CD4-positive, alpha-beta T cell treated with Interleukin-10 for 1 hour (primary cell): Measurements from ENCODE around the gene TAL2.

ENCODE experiments used
- DNase-seq: peaks from one replicate; pipeline ENCODE4 v3.0.0-alpha.2; 2020

Gene TAL2

DNA sequence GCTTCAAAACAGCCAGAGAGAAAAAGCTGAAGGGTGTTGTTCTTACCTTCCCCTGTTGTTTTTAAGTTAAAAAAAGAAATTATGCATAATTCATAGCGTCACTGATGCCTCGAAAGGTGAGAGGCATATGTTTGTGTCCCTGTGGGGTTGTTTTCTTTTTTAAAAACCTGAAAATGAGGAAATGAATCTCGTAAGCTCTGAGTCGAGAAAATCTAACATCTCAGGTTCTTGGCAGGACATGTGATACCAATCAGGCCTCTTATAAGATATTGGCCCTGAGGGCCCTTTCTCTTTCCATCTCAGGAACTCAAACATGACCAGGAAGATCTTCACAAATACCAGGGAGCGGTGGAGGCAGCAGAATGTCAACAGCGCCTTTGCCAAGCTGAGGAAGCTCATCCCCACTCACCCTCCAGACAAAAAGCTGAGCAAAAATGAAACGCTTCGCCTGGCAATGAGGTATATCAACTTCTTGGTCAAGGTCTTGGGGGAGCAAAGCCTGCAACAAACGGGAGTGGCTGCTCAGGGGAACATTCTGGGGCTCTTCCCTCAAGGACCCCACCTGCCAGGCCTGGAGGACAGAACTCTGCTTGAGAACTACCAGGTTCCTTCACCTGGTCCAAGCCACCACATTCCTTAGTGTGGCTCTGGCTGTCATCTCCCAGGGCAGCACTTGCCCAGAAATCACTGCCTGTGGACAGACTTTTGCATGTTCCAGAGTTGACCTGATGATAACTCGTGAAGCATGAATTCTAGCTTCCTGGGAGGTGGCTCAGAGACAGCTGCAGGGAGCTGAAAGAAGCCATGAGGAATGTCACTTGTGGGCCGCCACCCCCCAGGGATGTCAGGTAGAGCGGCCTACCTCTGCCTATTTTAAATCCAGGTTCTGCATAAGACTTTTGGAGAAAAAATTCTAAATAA lies at the start of gene TAL2:
TAL2 (plus strand) TSS at position 274 of the 921 bp plus-strand sequence; CDS start at position 314, 40 bp downstream.
- no peak for DNase-seq

DNA sequence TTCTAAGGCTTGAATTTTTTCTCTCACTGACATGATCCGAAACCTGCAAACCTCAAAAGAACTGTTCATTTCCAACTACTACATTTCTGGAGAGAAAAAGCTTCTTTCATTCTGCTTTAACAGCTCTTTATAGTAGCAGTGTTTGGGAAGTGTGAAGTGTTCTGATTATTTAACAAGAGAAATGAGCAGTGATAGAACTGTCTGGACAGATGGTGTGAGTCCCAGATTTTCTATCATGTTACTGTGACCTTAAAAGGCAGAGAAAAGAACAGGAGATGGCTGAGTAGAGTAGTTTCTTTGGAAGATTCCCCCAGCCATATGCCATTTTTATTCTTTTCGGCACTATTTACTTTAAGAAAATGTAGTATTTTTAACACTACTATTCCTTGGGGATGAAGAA lies 41.3 kb upstream of the TAL2 start:
- DNase-seq = no peak

DNA sequence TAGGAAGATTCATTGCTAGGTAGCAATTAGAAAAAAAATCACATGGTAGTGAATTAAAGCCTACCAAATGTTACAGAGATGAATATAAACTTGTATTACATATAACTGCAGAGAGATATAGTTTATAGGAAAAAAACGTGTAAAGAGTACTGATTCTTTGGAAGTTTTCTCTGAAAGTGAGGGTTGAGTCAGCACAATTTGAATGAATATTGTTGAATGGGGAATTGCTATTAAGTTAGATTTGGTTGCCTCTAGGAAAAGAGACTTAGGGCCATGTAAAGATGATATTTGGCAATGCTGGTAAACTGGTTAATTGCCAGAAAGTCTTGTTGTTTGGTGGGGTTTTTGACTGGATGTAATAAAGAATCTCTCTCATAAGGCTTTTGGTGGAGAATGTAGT lies 37.2 kb upstream of the TAL2 start:
- no peak for DNase-seq

DNA sequence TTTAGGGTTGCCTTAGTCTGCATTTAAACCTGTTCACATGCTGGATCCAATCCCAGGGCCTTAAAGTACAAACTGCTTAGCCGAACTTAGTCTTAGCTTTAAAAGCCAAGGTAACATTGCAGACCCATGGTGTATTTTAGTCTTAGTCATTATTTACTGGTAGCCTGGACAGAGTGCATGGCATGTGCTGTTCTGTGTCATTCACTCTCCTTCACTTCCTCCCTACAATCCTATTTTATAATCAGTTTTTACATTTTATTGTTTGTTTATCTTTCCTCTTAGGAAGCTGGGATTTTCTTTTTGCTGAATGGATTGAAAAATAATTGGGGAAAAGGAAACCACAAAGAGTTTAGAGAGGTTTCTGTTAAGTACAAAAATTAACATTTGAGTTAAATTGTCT lies 29.4 kb upstream of the TAL2 start:
- no peak for DNase-seq

DNA sequence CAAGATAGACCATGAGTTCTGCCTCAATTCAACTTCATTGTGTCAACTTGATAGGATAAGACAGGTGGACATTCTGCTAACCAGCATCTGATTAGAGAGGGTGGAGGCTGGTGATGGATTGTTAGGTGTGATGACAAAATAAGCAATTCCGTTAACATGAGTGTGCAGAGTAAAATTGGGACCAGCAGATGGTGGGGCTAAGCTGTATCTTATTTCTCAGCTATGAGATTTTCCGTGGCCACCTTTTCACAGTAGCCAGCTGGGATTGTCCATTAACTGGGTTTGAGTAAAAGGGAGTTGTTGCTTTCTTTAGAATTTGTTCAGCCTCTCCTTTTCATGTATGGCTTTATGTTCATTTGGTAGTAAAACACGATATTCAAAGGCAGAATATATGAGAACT lies 28.8 kb upstream of the TAL2 start:
- no peak for DNase-seq

DNA sequence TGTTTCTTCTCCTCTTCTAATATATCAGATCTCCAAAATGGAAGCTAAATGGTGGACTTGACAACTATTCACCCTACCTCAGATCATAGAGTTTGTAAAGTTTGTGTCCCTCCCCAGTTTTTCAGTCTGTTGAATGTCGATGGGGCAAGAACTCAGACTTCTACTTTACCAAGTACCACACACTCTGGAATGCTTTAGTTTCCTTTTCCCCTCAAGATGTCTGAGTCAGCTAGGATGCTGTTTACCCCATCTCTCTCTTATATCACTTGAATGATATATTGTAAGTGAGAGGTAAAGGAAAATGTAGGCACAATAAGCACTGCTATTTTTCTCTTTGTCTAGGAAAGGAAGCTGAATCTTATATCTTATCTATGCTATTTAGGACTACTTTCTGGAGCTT lies 25.9 kb upstream of the TAL2 start:
- DNase-seq = no peak

DNA sequence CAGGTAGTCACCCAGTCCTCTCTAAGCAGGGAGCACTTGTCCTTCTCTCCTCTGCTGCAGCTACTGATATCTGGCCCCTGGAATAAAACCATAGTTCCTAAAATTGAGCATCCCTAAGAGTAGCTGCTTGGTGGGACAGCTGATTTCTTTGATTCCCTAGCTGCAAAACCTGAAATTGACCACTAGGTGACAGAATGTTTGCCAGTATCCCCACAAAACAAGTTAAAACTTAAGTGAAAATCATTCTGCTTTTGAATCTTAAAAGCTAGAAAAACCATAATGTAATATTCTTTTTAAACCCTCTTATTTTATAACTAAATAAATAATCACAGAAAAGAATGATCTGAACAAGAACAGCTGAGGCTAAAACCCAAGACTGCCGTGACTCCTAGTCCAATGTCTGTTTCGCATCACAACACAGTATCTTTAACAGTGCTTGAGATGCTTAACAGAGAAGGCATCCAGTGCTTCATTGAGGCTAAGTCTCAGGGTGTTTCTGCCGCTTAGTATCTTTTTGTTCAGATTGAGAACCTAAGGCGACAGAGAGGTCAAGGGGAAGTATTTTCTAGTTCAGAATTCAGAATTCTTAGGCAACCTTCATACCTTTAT lies 24.4 kb upstream of the TAL2 start:
- DNase-seq = no peak

DNA sequence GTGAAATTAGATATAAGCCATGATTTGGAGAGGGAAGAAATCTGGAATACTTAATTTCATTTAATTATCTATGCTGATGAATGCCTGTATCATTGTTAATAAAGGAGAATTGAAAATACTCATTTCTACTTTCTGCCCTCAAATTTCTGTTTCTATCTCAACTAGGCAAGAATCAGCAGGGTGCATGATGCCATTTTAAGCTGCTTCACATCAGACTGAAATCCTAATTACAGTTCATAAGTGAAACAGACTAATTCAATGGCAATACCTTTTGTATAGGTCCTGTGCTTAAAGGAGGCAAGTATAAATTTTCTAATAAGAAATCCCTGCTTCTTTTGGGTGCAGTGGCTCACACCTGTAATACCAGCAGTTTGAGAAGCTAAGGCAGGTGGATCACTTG lies 22.3 kb upstream of the TAL2 start:
- no peak for DNase-seq

DNA sequence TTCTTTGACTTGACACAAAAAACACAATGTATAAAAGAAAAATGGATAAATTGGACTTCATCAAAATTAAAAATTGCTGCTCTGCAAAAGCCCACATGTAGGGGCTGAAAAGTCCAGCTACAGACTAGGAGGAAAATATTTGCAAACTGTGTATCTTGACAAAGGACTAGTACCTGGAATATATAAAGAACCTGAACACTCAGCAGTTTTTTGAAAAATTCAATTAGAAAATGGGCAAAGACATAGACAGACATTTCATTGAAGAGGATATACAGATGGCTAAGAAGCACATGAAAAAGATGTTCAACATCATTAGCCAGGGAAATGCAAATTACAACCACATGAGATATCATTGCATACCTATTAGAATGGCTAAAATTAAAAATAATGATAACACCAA lies 18.5 kb upstream of the TAL2 start:
- DNase-seq = no peak

DNA sequence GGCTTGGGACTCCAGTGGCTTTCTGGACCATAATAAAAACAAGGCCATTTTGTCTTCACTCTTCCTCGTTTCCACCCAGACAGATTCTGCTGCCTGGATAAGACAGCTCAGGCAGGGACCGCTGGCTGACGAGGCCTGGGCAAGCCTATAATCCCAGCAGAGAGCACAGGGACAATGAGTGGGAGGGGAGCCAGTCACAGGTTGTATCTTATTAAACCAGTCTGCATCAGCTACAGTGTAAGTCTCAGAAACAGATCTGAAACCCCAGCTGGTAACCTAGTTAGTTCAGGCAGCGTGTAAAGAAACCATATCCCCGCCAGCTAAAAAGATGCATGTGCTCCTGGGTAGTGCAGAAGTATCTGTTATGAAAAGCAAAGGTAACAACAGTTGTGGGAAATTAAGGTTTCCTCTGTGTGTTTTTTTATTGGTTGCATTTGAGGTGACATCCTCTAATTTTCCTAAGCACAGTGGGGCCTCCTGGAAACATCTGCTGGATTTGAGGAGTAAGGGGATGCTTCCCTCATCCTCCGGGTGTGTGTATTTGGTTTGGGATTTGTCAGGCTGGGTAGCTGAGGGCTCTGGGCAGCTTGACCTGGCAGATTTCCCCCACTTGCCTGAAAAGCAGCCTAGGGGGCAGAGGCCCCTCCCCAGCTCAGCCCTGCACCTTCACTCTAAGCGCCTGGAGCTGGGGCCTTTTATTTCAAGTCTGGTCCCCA lies 15.2 kb upstream of the TAL2 start:
- DNase-seq = no peak

DNA sequence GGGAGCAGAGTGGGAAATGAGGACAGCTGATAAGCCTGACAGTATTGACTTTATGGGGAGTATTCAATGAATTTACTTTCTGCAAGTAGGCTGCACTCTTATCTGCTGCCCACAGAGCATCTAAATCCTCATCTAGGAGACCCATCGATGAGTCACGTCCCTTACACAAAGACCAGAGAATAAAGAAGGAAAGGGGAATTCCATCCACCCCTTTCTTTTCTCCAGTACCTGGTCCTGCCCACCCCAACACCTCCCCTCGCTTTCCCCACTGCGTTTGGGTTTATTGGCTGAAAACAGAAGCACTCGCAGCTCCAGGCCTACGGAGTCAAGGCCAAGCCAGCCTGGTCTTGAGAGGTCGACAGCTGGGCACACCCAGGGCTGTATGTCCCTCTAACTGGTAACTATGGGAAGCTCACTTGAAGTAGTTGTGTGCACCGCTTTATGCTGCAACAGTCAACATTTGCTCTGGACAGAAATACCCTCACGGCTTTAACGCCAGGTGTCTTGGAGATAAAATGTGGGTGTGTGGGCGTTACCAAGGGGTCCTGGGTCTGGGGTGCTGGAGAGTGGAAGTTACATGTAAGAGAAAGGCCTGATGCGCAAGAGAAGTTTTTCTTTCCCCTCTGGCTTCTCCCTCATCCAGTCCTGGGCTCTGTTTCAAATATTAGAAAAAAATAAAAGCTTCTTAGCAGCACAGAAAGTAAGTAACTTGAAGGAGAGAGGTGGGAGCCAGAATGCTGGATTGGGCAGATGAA lies 14.5 kb upstream of the TAL2 start:
- no peak for DNase-seq

DNA sequence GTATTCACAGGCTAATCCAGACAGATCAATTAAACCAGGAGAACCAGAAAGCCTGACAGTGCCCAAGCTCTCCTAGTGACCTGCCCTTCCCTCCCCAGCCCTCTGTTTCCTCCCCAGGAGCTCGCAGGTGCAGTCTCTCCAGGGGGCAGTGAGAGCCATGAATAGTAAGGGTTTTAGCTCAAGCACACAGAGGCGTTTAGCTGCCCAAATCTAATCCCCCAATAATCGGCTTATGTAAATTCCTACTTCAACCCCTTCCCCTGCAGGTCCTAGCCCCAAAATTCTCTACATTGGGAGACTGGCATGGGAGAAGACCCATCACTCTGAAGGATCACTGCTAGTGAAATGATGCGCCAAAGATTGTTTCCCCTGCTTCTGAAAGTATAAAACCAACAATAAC lies 10.5 kb upstream of the TAL2 start:
- DNase-seq = no peak

DNA sequence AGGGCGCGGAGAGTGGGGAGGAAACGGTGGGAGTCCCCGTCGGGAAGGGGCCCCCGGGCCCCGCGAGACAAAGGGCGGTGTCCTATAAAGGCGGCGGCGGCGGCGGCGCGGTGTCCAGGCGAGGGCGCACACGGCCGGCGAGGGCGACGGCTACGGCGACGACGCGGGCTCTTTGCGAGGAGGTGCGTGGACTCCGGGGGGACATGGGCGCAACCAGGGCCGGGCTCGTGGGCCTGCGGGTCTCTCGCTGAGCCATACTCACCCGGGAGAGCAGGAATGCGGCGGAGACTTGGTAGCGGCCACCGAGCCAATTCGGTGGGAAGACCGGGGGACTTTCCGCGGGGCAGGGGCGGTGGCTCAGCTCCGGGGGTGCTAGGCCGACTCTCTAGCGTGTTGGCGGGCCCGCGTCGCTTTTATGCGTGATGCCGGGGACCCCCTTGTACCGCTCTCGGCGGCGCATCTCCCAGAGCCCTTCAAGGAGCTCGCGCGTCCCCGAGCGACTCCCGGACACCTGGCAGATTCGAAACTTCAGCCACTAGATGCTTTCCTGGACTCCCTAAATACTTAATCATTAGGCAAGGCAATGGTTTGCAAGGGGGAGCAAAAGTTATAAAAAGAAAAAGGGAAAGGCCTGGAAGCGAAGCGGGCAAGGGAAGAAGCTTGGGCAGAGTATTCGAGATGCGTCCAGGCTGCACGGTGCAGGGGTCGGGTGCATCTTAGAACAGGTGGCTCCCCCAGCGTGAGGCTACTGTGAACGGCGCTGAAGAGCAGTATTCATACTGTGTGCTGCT lies 5.9 kb upstream of the TAL2 start:
- no peak for DNase-seq

DNA sequence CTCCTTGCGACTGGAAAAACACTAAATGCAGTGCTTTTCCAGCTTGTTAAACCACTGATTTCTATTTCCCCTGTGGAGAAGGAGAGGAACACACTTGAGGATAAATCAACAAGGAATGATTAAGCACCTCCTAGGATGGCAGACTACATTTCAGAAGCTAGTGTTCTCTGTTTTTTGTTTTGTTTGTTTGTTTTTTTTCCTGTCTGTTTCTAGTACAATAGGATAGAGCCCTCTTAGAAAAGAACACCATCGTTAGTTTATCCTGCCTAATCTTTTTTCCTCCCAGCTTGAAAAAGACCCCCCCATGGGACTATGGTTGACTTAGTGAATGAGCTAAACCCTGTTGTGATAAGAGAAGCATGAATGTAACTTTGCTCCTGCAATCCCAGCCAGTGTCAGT lies 3.9 kb upstream of the TAL2 start:
- DNase-seq = no peak

DNA sequence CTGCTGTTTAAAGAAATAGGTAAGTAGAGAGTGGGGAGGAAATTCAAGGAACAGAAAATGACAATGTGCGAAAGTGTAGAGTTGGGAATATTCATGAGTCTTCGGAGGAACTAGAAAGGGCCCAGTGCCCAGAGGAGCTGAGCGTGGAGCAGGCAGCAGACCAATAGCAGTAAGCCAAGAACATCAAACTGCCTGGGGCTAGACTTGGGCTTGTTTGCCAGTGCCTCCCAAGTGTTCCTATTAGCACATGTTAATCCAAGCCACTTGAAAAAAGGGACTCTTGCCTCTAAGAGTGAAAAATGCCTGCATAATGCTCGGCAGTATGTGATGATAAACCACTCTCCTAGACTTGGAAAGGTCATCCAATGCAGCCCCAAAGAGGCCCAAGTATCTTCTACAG lies 1.2 kb upstream of the TAL2 start:
- no peak for DNase-seq

DNA sequence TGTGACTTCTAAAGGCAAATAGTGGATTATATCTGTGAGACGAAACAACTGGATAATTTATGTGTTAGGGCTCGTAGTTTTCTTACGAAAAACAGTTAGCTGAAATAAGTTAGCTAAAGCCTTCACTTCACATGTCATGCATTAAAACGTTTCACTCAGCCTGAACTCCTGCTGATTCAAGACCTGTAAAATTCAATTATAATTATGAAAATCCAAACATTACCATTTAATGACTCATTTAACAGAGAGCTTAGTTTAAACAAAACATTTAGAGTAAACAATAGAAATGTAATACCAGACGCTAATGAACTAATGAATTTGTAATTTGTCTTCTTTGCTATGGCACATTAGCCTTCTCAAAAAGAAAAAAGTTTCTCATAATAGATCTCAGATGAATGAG lies 1.7 kb downstream of the TAL2 start:
- no peak for DNase-seq

DNA sequence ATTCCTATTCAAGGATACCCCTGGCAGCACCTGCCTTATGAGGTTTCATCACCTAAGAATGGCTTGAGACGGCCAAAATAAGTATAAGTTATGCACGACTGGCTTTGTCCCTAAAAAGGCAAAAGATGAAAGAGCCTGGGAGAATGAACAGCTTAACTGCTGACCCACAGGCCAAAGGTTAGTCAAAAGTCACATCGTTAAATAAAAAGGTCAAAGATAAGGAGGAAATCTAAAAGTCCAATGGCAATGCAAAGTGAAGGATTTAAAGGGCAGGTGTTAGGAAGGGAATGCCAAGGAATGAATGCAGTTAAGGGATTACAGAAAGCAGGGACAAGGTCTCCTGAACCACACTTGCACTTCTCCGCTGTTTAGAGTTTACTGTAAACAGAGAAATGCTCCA lies 5.6 kb downstream of the TAL2 start:
- no peak for DNase-seq

DNA sequence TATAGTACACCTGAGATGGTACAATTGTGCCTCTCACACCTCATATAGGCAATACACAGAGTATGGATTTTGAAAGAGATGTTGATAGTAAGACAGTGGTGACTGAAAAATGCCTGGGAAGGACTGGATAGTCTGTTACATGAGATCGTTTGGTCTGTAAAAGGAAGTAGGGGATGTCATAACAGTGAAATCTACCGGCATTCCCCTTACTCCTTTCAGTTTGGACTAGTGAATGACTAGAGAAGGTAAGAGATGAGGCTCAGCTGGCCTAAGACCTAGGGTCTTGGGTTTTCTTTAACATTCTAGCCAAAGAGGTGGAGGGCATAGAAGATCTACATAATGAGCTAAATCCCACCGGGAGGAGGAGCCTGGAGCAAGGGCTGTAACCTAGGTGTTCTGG lies 8.1 kb downstream of the TAL2 start:
- no peak for DNase-seq

DNA sequence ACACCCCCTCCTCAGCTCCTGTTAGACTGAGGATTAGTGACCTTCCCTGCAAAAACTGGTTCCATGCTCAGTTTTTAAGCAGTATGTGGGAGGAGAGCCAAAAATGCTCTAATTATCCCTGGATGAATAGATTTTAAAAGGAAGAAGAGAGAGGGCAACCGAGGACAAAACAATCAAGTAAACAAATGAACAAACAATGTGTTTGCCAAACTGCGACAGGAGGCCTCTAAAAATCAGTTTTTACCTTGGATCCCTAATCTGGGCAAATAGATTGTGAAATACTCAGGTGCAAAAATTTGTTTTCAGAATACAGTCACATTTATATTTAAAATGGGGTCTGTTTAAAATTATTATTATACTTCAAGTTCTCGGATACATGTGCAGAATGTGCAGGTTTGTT lies 8.5 kb downstream of the TAL2 start:
- DNase-seq = no peak

DNA sequence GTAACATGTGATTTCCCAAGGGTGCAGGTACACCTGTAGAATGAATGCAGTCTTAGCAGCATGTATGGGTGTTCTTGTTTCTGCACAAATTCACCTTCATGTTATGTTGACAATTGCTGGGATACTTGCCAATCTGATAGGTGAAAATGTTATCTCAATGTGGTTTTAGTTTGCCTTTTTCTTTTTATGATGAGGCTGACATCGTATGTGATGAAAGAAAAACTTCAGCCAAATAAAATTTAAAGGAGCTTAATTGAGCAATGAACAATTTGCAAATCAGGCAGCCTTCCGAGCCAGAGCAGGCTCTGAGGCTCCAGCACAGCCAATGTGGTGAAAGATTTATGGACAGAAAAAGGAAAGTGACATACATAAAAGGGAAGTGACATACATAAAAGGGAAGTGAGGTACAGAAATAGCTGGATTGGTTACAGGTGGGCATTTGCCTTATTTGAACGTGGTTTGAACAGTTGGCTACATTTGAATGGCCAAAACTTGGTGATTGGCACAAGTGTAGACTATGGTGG lies 10.5 kb downstream of the TAL2 start:
- no peak for DNase-seq

DNA sequence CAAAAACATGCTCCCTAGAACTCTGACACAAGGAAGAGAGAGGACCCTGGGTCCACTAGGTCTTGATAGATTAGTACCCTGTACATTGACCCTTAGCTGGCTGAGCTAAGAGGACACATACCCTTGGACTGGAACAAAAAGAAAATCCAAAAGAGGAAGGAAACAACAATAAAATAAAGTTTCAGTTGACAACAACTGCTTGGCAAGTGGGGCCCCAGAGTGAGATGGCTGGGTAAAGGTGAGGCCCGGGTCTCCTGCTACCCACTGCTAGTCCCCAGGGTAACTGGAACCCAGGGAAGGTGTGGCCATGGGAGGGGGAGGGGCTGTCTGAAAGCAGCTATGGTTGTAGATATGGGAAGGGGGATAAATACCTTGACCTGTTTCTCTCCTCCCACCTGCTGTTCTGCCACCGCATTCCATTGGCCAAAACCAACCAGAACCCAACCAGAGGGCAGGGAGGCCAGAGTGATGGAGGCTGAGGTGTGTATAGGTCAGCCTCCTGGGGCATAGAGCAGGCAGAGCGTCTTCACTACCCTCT lies 11.7 kb downstream of the TAL2 start:
- DNase-seq = no peak
